ENCODE measurements around the gene RPUSD1. TPM values are rescaled to one million over a fixed set of nuclear protein-coding genes. Genes with fewer than 3 reads are reported as not detected.
A peak's percentile ranks its signal among the peaks of the same experiment; 100 is the strongest.

Gene RPUSD1
- total RNA-seq, 1 experiment from 2014 or later: 59.9 TPM

- no TSS peak for BruUV-seq (replicated peaks)
- no peaks in the 10 kb centered on the region for H3K27me3 ChIP-seq (ENCODE audit: insufficient read depth, low read length)
- intact Hi-C loops (cut with micrococcal nuclease): loop anchor here (1.0 kb wide), 1 partner anchor 12 kb away; no protein-coding TSS in a partner anchor
- ChIA-PET POLR2A (interaction anchor here (1.3 to 1.4 kb wide), 2 partner anchors 10 to 15 kb away, joined by 3 read pairs; partner anchors contain the start of genes CHTF18 and RPUSD1), RAD21 (ENCODE audit: low non-redundant PET in 1 of 2, low total read pairs in 2 of 2, uncharacterized antibody in 2 of 2, unreplicated experiment in 2 of 2) (interaction anchor here in 1 of 2 experiments (0.6 kb wide), 1 partner anchor 16 kb away, joined by 3 read pairs; no protein-coding TSS in a partner anchor), CTCF (interaction anchor here (0.8 kb wide), 1 partner anchor 11 kb away, joined by 3 read pairs; no protein-coding TSS in a partner anchor)
- H3K9me2 ChIP-seq (ENCODE audit: insufficient read depth): no peaks in the 10 kb centered on the region
- peak overlapping the region; percentile 53 for H3K27ac ChIP-seq (ENCODE audit: low read depth, low read length)
- TF ChIP-seq RAD21 (IDR thresholded peaks at IDR 0.05; ENCODE audit: low read depth) (no peak), REST (IDR thresholded peaks at IDR 0.05; ENCODE audit: low read depth) (no peak)
- ATAC-seq: peak; percentile 15
- H3K79me2 ChIP-seq (ENCODE audit: insufficient read depth, low read length): no peaks in the 10 kb centered on the region
- peak overlapping the region; percentile 74 for H3K4me2 ChIP-seq (ENCODE audit: low read length)
- no peak overlapping the region for H3K9ac ChIP-seq (ENCODE audit: low read length)
- no peaks in the 10 kb centered on the region; a peak in 1 of 4 replicates for H3K36me3 ChIP-seq (ENCODE audit: control insufficient read depth in 1 of 2, insufficient read depth in 2 of 2, low read length in 2 of 2)
- no peaks in the 10 kb centered on the region for H4K20me1 ChIP-seq (ENCODE audit: insufficient read depth)
- no peaks in the 10 kb centered on the region for H3K9me3 ChIP-seq (ENCODE audit: control insufficient read depth in 1 of 2, insufficient read depth in 1 of 2, low read depth in 1 of 2, low read length in 2 of 2)
- no peak for DNase-seq (ENCODE audit: low read depth, low spot score)
- H3K4me1 ChIP-seq (ENCODE audit: control insufficient read depth in 1 of 2, insufficient read depth in 2 of 2, low read length in 2 of 2): peaks cover 30 to 45% of the 10 kb centered on the region in 2 experiments
- no peak overlapping the region for H3K4me3 ChIP-seq (replicated peaks in 1 of 2; ENCODE audit: low read depth in 1 of 2, low read length in 2 of 2)
- H2AFZ ChIP-seq (ENCODE audit: low read depth, low read length, poor library complexity, severe bottlenecking): no peak overlapping the region
These were observed 15.2 kb downstream of the RPUSD1 start for GRCh38 chr16:772959-773358.

- H3K27me3 ChIP-seq (ENCODE audit: insufficient read depth, low read length): no peaks in the 10 kb centered on the region
- H3K4me1 ChIP-seq (ENCODE audit: control insufficient read depth in 1 of 2, insufficient read depth in 2 of 2, low read length in 2 of 2): peaks cover 22 to 31% of the 10 kb centered on the region in 2 experiments
- POLR2A ChIA-PET: no interaction called here
- no peak overlapping the region for H3K4me2 ChIP-seq (ENCODE audit: low read length)
- ATAC-seq: no peak
- no peaks in the 10 kb centered on the region for H4K20me1 ChIP-seq (ENCODE audit: insufficient read depth)
- H3K9me2 ChIP-seq (ENCODE audit: insufficient read depth): no peaks in the 10 kb centered on the region
- intact Hi-C loops (cut with micrococcal nuclease): no loop called here
- RAD21 ChIA-PET (ENCODE audit: low non-redundant PET in 1 of 2, low total read pairs in 2 of 2, uncharacterized antibody in 2 of 2, unreplicated experiment in 2 of 2): no interaction called here
- H3K79me2 ChIP-seq (ENCODE audit: insufficient read depth, low read length): no peaks in the 10 kb centered on the region
- CTCF ChIA-PET: no interaction called here
- no peak overlapping the region for H3K27ac ChIP-seq (ENCODE audit: low read depth, low read length)
- no peak for DNase-seq (ENCODE audit: low read depth, low spot score)
- no peak overlapping the region for H3K4me3 ChIP-seq (replicated peaks in 1 of 2; ENCODE audit: low read depth in 1 of 2, low read length in 2 of 2)
- no peak overlapping the region for H2AFZ ChIP-seq (ENCODE audit: low read depth, low read length, poor library complexity, severe bottlenecking)
- peaks cover 7 to 11% of the 10 kb centered on the region in 2 experiments; a peak in 3 of 4 replicates for H3K36me3 ChIP-seq (ENCODE audit: control insufficient read depth in 1 of 2, insufficient read depth in 2 of 2, low read length in 2 of 2)
- no peak overlapping the region for H3K9ac ChIP-seq (ENCODE audit: low read length)
- H3K9me3 ChIP-seq (ENCODE audit: control insufficient read depth in 1 of 2, insufficient read depth in 1 of 2, low read depth in 1 of 2, low read length in 2 of 2): no peaks in the 10 kb centered on the region
- BruUV-seq (replicated peaks): no TSS peak
- no peak for TF ChIP-seq ZBTB33 (IDR thresholded peaks at IDR 0.05; ENCODE audit: extremely low read depth, insufficient replicate concordance, low read length)
- TF ChIP-seq ZFX (IDR thresholded peaks at IDR 0.05): no peak
- TF ChIP-seq REST (IDR thresholded peaks at IDR 0.05; ENCODE audit: low read depth): no peak
- TF ChIP-seq CTCF (IDR thresholded peaks at IDR 0.05 in 2 of 3, conservative IDR thresholded peaks at IDR 0.05 in 1 of 3; ENCODE audit: borderline replicate concordance in 1 of 3, insufficient read depth in 1 of 3, low read depth in 2 of 3, low read length in 2 of 3): no peak
- TF ChIP-seq SP1 (IDR thresholded peaks at IDR 0.05; ENCODE audit: low read depth): no peak
These were observed 17.8 kb downstream of the RPUSD1 start for GRCh38 chr16:770411-770810.

Measured in HCT116 (cell line).